PFSK-1 (cell line): ENCODE measurements around the gene KXD1.

Experiments
- POLR2AphosphoS5 ChIP-seq: IDR thresholded peaks from 2 replicates; pipeline ENCODE4 v1.6.1; 2012; ENCODE audit warnings: low read depth, mild to moderate bottlenecking, control low read depth, low read length, moderate library complexity
- REST ChIP-seq, 2 experiments: IDR thresholded peaks; 2 replicates each; pipeline versions ENCODE4 v1.6.1 to v1.8.0; 2011 to 2012; ENCODE audit warnings: low read depth in 2 of 2, low read length in 2 of 2, control low read depth in 1 of 2, inconsistent platforms in 1 of 2, mild to moderate bottlenecking in 1 of 2, moderate library complexity in 1 of 2; ENCODE audit not compliant: insufficient read depth in 1 of 2
- SIN3A ChIP-seq: IDR thresholded peaks from 2 replicates; pipeline ENCODE4 v1.6.1; 2012; ENCODE audit warnings: mild to moderate bottlenecking, low read length, moderate library complexity, borderline replicate concordance; ENCODE audit not compliant: insufficient read depth
- TAF1 ChIP-seq: IDR thresholded peaks from 2 replicates; pipeline ENCODE4 v1.6.1; 2012; ENCODE audit warnings: low read length, control low read depth, borderline replicate concordance; ENCODE audit not compliant: insufficient read depth

DNA sequence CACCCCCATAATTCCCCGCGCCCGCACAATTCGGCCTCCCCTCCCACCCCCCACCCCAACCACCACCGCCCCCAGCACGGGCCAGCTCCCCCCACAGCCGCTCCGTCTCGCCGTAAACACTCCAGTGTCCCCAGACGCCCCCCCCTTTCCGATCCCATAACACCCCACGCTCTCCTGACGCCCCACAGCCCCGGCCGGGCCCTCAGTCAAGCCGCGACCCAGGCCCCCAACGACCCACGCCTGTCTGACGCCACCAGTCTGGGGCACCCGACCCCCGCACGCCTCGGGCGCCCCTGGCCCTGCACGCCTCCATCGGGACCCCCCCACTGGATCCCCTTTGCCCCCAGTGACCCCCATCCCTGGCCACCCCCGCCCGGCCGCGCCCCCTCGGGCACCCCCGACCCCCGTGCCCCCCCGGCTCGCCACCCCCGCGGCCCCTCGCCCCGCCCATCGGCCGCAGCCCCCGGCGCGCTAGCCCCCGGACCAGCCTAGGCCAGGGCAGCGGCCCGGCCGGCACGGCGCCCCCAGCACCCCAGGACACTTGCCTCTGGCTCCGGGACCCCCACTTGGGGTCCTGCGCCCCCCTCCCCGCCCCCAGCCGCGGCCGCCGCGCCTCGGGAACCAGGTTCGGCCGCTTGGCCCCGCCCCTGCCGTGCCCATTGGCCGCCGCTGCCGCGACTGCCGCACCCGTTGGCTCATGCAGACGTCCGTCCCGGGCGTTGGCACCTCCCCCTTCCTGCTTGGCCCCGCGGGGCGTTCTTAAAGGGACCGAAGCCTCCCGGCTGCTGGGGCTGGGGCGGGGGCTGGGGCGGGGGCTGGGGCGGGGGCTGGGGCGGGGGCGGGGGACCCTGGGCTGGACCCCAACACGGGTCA, 14.5 kb upstream of the KXD1 start, which contains the start of gene FKBP8:
- TF ChIP-seq SIN3A (no peak), POLR2AphosphoS5 (no peak), TAF1 (no peak), REST (IDR thresholded peaks at IDR 0.05; ENCODE audit: insufficient read depth in 1 of 2, low read depth in 2 of 2, low read length in 2 of 2) (no peak)
